Measurements from ENCODE around the gene SPEM2. TPM values are rescaled to one million over a fixed set of nuclear protein-coding genes. Genes with fewer than 3 reads are reported as not detected.
A peak's percentile ranks its signal among the peaks of the same experiment; 100 is the strongest.

SPEM2 gene
- total and polyA plus RNA-seq, 9 donors, result not detected

DNA sequence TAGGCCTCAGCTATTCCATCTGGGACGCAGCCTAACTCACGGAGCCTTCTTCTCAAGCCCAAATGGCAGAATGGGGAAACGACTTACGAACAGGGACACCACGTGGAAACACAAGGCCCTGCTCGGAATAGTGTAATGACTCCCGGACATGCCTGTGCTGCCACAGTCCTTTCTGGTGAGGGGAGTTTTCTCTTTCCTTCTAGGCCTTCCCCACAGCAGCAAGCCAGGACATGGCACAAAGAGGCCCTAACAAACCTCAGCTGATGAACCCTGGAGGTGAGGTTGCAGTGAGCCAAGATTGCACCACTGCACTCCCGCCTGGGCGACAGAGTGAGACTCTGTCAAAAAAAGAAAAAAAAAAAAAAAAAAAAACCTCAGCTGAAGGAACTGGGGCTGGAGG lies 38.7 kb downstream of the SPEM2 start:
- H3K4me1 ChIP-seq (ENCODE audit: insufficient read depth), result peaks cover 2% of the 10 kb centered on the region
- no peaks in the 10 kb centered on the region for H3K36me3 ChIP-seq
- no peak overlapping the region for H3K27ac ChIP-seq
- no peaks in the 10 kb centered on the region for H3K9me3 ChIP-seq
- DNase-seq, result no peak
- H3K27me3 ChIP-seq, result no peaks in the 10 kb centered on the region
- WGBS, 3 donors, result 87 to 94% (median 92%) methylated on average over 9 of the region's 9 CpGs
- intact Hi-C loops (cut with DNase I), result no loop called here
- no peak overlapping the region for H3K4me3 ChIP-seq
- TF ChIP-seq, protein P1, sequence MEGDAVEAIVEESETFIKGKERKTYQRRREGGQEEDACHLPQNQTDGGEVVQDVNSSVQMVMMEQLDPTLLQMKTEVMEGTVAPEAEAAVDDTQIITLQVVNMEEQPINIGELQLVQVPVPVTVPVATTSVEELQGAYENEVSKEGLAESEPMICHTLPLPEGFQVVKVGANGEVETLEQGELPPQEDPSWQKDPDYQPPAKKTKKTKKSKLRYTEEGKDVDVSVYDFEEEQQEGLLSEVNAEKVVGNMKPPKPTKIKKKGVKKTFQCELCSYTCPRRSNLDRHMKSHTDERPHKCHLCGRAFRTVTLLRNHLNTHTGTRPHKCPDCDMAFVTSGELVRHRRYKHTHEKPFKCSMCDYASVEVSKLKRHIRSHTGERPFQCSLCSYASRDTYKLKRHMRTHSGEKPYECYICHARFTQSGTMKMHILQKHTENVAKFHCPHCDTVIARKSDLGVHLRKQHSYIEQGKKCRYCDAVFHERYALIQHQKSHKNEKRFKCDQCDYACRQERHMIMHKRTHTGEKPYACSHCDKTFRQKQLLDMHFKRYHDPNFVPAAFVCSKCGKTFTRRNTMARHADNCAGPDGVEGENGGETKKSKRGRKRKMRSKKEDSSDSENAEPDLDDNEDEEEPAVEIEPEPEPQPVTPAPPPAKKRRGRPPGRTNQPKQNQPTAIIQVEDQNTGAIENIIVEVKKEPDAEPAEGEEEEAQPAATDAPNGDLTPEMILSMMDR (IDR thresholded peaks at IDR 0.05), result no peak
- TF ChIP-seq POLR2A (IDR thresholded peaks at IDR 0.05), result no peak
- no peak for TF ChIP-seq EP300 (IDR thresholded peaks at IDR 0.05)

DNA sequence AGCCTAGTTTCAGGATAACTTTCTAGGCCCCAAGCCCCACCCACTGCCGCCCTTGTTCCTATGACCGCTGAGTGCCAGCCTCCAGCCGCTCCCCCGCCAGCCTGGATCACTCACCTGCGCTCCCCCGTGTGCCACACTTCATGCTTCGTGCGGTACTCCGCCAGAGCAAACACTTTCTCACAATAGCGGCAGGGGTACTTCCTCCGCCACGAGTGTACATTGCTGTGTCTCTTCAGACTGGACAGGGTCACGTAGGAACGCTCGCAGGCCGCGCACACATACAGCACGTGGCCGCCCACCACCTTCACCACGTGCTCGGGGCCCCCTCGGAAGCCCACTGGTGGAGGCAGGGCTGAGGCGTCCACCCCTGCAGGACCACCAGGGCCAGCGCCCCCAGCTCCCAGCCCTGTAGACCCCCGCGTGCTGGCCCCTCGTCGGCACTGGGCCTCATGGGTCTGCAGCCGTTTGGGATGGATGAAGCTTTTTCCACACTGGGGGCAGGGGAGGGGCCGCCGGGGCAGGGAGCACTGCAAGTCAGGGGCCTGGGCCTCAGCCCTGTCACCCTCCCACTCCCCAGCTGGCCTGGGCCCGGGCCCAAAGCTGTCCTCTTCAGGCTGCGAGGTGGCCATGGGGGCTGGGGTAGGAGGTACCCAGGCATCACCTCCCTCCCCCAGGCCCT lies 40.3 kb downstream of the SPEM2 start:
- intact Hi-C loops (cut with DNase I), result no loop called here
- Histone ChIP-seq H3K36me3 (no peaks in the 10 kb centered on the region), H3K27ac (no peak overlapping the region), H3K4me1 (ENCODE audit: insufficient read depth) (peaks cover 4% of the 10 kb centered on the region), H3K27me3 (no peaks in the 10 kb centered on the region), H3K9me3 (no peaks in the 10 kb centered on the region), H3K4me3 (no peak overlapping the region)
- 74 to 83% (median 76%) methylated on average over 31 to 33 of the region's 33 CpGs for WGBS, 3 donors
- TF ChIP-seq, protein P1 (IDR thresholded peaks at IDR 0.05), result no peak
- TF ChIP-seq EP300 (IDR thresholded peaks at IDR 0.05) (no peak), POLR2A (IDR thresholded peaks at IDR 0.05) (no peak)
- no peak for DNase-seq

DNA sequence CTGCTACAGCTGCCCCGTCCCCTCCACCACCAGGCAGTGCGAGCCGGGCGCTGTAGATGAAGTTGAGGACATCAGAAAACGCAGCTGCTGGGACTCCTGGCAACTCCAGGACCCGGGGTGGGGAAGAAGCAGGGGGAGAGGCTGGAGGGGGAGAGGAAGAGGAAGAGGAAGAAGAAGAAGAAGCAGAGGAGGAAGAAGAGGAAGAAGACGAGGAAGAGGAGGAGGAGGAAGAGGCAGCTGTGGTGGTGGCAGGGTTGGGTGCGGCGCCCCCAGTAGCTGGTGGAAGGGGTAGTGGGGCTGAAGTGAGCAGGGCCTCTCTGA lies 40.9 kb downstream of the SPEM2 start:
- intact Hi-C loops (cut with DNase I), result no loop called here
- no peak for DNase-seq
- 80 to 87% (median 83%) methylated on average over 9 of the region's 9 CpGs for WGBS, 3 donors
- Histone ChIP-seq H3K36me3 (no peaks in the 10 kb centered on the region), H3K27me3 (no peaks in the 10 kb centered on the region), H3K4me1 (ENCODE audit: insufficient read depth) (peaks cover 6% of the 10 kb centered on the region), H3K9me3 (no peaks in the 10 kb centered on the region), H3K4me3 (no peak overlapping the region), H3K27ac (no peak overlapping the region)
- no peak for TF ChIP-seq EP300 (IDR thresholded peaks at IDR 0.05)
- TF ChIP-seq, protein P1 (IDR thresholded peaks at IDR 0.05), result no peak
- TF ChIP-seq POLR2A (IDR thresholded peaks at IDR 0.05), result no peak

DNA sequence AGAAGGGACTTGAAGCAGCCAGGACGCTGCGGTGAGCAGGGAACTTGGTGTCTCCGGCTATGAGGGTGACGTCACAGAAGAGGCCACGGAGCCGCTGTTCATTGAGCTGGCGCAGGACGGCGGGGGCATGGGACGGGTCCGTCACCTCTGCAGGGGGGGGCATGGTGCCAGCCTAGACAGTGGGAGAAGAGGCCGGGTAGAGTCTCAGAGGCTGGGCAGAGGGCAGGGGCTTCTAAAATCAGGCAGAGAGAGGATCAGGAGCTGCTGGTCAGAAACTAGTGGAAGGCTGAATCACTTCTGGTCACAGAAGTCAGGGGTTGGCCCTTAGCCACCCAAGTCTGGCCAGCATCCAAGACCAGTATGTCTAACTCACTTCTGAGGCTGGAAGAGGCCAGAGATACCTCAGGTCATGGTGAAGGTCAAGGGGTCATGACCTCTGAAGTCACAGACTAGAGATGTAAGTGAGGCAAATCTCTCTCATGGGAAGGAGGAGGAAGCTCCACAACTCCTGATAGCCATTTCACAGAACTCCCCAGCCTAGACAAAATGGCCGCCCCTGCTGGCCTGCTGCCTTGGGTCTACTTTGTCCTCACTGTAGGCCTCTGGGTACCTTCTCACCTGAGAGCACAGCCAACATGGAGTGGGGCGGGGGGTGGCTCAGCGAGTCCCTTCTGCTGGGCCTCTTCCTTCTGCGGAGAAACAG lies 41.4 kb downstream of the SPEM2 start:
- peak; percentile 74 to 86 (median 83) for DNase-seq
- Histone ChIP-seq H3K9me3 (no peaks in the 10 kb centered on the region), H3K4me3 (no peak overlapping the region), H3K36me3 (no peaks in the 10 kb centered on the region), H3K27me3 (no peaks in the 10 kb centered on the region), H3K27ac (peak overlapping the region in 1 of 2 donors; percentile 11), H3K4me1 (ENCODE audit: insufficient read depth) (peaks cover 6% of the 10 kb centered on the region)
- no peak for TF ChIP-seq EP300 (IDR thresholded peaks at IDR 0.05)
- no peak for TF ChIP-seq POLR2A (IDR thresholded peaks at IDR 0.05)
- TF ChIP-seq, protein P1 (IDR thresholded peaks at IDR 0.05), result no peak
- 73 to 76% (median 75%) methylated on average over 16 of the region's 16 CpGs for WGBS, 3 donors
- intact Hi-C loops (cut with DNase I), result no loop called here

All from ovary (tissue), 9 donors.